ENCODE measurements around the gene PSMD8.

The PSMD8 gene

GRCh38 chr19:38386971-38387549 is 12.7 kb downstream of the PSMD8 start:
- in situ Hi-C loops (cut with MboI; ENCODE audit: low sequenced_read_pairs), result no loop called here

GRCh38 chr19:38387550-38388348 is 13.4 kb downstream of the PSMD8 start, which contains the start of gene GGN:
GGN (minus strand) TSS chr19:38388034; CDS start chr19:38387261, 773 bp downstream.
- in situ Hi-C loops (cut with MboI; ENCODE audit: low sequenced_read_pairs), result no loop called here

- in situ Hi-C loops (cut with MboI; ENCODE audit: low sequenced_read_pairs), result no loop called here
Observed at GRCh38 chr19:38388349-38389100, 14.2 kb downstream of the PSMD8 start, which contains the start of gene SPRED3. SPRED3 (plus strand) TSS chr19:38388697; CDS start chr19:38390303, 1,606 bp downstream.

- in situ Hi-C loops (cut with MboI; ENCODE audit: low sequenced_read_pairs), result no loop called here
Observed at GRCh38 chr19:38389101-38389925, 14.9 kb downstream of the PSMD8 start.

GRCh38 chr19:38389957-38390924 is 15.9 kb downstream of the PSMD8 start:
- in situ Hi-C loops (cut with MboI; ENCODE audit: low sequenced_read_pairs), result no loop called here

GRCh38 chr19:38391911-38392464 is 17.6 kb downstream of the PSMD8 start:
- in situ Hi-C loops (cut with MboI; ENCODE audit: low sequenced_read_pairs), result no loop called here

GRCh38 chr19:38392707-38393308 is 18.4 kb downstream of the PSMD8 start:
- in situ Hi-C loops (cut with MboI; ENCODE audit: low sequenced_read_pairs), result no loop called here

GRCh38 chr19:38394488-38394887 is 20.1 kb downstream of the PSMD8 start:
- in situ Hi-C loops (cut with MboI; ENCODE audit: low sequenced_read_pairs), result no loop called here

GRCh38 chr19:38395381-38396114 is 21.2 kb downstream of the PSMD8 start:
- in situ Hi-C loops (cut with MboI; ENCODE audit: low sequenced_read_pairs), result no loop called here

GRCh38 chr19:38399081-38399480 is 24.7 kb downstream of the PSMD8 start:
- in situ Hi-C loops (cut with MboI; ENCODE audit: low sequenced_read_pairs), result no loop called here

GRCh38 chr19:38399537-38399936 is 25.2 kb downstream of the PSMD8 start:
- in situ Hi-C loops (cut with MboI; ENCODE audit: low sequenced_read_pairs), result no loop called here

GRCh38 chr19:38400361-38400760 is 26.0 kb downstream of the PSMD8 start:
- in situ Hi-C loops (cut with MboI; ENCODE audit: low sequenced_read_pairs), result no loop called here

GRCh38 chr19:38401148-38401547 is 26.8 kb downstream of the PSMD8 start:
- in situ Hi-C loops (cut with MboI; ENCODE audit: low sequenced_read_pairs), result no loop called here

GRCh38 chr19:38402623-38402966 is 28.2 kb downstream of the PSMD8 start:
- in situ Hi-C loops (cut with MboI; ENCODE audit: low sequenced_read_pairs), result no loop called here

- in situ Hi-C loops (cut with MboI; ENCODE audit: low sequenced_read_pairs), result no loop called here
Observed at GRCh38 chr19:38402967-38403674, 28.8 kb downstream of the PSMD8 start, which contains the start of gene FAM98C. FAM98C (plus strand) TSS chr19:38403093; CDS start chr19:38403154, 61 bp downstream.

GRCh38 chr19:38404858-38405257 is 30.5 kb downstream of the PSMD8 start:
- in situ Hi-C loops (cut with MboI; ENCODE audit: low sequenced_read_pairs), result no loop called here

GRCh38 chr19:38405276-38405675 is 30.9 kb downstream of the PSMD8 start:
- in situ Hi-C loops (cut with MboI; ENCODE audit: low sequenced_read_pairs), result no loop called here
